Measurements from ENCODE around the gene DSCAML1. TPM values are rescaled to one million over a fixed set of nuclear protein-coding genes. Genes with fewer than 3 reads are reported as not detected.

The DSCAML1 gene
- polyA plus RNA-seq, 1 donor, result 2.8 TPM

- no peak for DNase-seq
These were observed 189.6 kb downstream of the DSCAML1 start for GRCh38 chr11:117607449-117607848.

GRCh38 chr11:117606790-117607189 lies 190.2 kb downstream of the DSCAML1 start:
- no peak for DNase-seq

- no peak for DNase-seq
These were observed 190.8 kb downstream of the DSCAML1 start for GRCh38 chr11:117606211-117606610.

GRCh38 chr11:117605331-117605730 lies 191.7 kb downstream of the DSCAML1 start:
- DNase-seq, result no peak

- no peak for DNase-seq
These were observed 192.6 kb downstream of the DSCAML1 start for GRCh38 chr11:117604336-117604995.

- no peak for DNase-seq
These were observed 193.1 kb downstream of the DSCAML1 start for GRCh38 chr11:117603932-117604331.

- DNase-seq, result no peak
These were observed 195.9 kb downstream of the DSCAML1 start for GRCh38 chr11:117601006-117601708.

GRCh38 chr11:117600234-117600783 lies 196.7 kb downstream of the DSCAML1 start:
- DNase-seq, result no peak

- peak; percentile 79 for DNase-seq
These were observed 199.9 kb downstream of the DSCAML1 start for GRCh38 chr11:117597071-117597470.

GRCh38 chr11:117595440-117595839 lies 201.6 kb downstream of the DSCAML1 start:
- no peak for DNase-seq

- no peak for DNase-seq
These were observed 202.3 kb downstream of the DSCAML1 start for GRCh38 chr11:117594721-117595120.

GRCh38 chr11:117593065-117593464 lies 204.0 kb downstream of the DSCAML1 start:
- DNase-seq, result no peak

GRCh38 chr11:117591316-117592039 lies 205.5 kb downstream of the DSCAML1 start:
- no peak for DNase-seq

- DNase-seq, result no peak
These were observed 208.0 kb downstream of the DSCAML1 start for GRCh38 chr11:117589063-117589462.

- DNase-seq, result no peak
These were observed 208.7 kb downstream of the DSCAML1 start for GRCh38 chr11:117588166-117588810.

- DNase-seq, result no peak
These were observed 209.6 kb downstream of the DSCAML1 start for GRCh38 chr11:117587416-117587815.

GRCh38 chr11:117586392-117586791 lies 210.6 kb downstream of the DSCAML1 start:
- DNase-seq, result no peak

- DNase-seq, result no peak
These were observed 211.4 kb downstream of the DSCAML1 start for GRCh38 chr11:117585631-117586030.

GRCh38 chr11:117584056-117584830 lies 212.8 kb downstream of the DSCAML1 start:
- DNase-seq, result no peak

GRCh38 chr11:117583063-117583801 lies 213.8 kb downstream of the DSCAML1 start:
- peak; percentile 67 for DNase-seq

- no peak for DNase-seq
These were observed 214.6 kb downstream of the DSCAML1 start for GRCh38 chr11:117582433-117582832.

All from left kidney (tissue), 2 donors.